ENCODE measurements around the gene KCNQ2.

- TF ChIP-seq CTCF (IDR thresholded peaks at IDR 0.05; ENCODE audit: low read depth, low read length, poor library complexity, severe bottlenecking) (no peak), EZH2phosphoT487 (IDR thresholded peaks at IDR 0.05; ENCODE audit: borderline replicate concordance, low read length) (no peak)
These were observed 9.0 kb upstream of the KCNQ2 start for GRCh38 chr20:63481503-63481902.
